Right kidney (tissue), 9 donors: Measurements from ENCODE around the gene AWAT1.
"Not testable (repeated sequence)": the region's sequence is repeated elsewhere in the genome, so short reads cannot be mapped to it uniquely, and the experiment has no call there.

Experiments
- DNase-seq: peaks from one replicate; pipeline ENCODE4 v3.0.0-alpha.2; 2016
- long read RNA-seq, 8 donors: transcript quantifications; one replicate each; lab custom pipeline, GENCODE V29; 2026

The AWAT1 gene
- long read RNA-seq, donor 1 = 0 reads
- long read RNA-seq, donor 2 = 0 reads
- long read RNA-seq, donor 3 = 0 reads
- long read RNA-seq, donor 4 = 0 reads
- long read RNA-seq, donor 5 = 0 reads
- long read RNA-seq, donor 6 = 0 reads
- long read RNA-seq, donor 7 = 0 reads
- long read RNA-seq, donor 8 = 0 reads

DNA sequence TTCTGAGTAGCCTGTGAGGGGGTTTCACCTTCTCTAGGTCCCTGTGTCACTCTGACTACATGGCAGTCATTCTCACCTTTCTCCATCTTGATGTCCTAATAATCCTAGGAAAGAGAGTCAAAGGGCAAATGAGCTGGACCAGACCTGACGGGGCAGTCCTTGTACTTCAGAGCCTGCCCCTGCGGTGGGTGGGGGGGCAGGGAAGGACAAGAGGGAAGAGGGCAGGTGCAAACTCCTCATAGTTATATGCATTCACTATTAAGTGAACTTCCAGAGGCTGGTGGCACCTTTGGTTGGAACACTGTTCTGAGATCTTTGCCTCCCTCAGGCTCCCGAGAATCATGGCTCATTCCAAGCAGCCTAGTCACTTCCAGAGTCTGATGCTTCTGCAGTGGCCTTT, at the start of gene AWAT1:
AWAT1 (plus strand) TSS at position 301 of the 400 bp plus-strand sequence; CDS start at position 342, 41 bp downstream.
- no peak for DNase-seq

DNA sequence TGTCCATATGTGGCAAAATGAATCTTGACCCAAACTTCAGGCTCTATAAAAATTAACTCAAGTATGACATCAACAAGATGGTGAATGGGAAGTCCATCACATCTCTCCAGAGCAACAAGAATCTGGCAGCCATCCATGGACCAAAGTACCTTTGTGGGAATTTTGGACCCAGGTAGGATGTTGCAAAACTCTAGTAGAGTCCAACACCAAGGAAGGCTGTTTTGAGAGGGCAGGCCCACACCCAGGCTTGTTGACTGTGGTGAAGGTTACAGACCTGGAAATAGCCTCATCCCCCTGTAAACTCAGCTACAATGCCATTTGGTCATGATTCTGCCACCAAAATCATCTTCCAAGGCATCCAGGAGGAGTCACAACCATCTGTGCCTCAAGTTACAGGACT, 44.2 kb upstream of the AWAT1 start:
- DNase-seq = no peak

DNA sequence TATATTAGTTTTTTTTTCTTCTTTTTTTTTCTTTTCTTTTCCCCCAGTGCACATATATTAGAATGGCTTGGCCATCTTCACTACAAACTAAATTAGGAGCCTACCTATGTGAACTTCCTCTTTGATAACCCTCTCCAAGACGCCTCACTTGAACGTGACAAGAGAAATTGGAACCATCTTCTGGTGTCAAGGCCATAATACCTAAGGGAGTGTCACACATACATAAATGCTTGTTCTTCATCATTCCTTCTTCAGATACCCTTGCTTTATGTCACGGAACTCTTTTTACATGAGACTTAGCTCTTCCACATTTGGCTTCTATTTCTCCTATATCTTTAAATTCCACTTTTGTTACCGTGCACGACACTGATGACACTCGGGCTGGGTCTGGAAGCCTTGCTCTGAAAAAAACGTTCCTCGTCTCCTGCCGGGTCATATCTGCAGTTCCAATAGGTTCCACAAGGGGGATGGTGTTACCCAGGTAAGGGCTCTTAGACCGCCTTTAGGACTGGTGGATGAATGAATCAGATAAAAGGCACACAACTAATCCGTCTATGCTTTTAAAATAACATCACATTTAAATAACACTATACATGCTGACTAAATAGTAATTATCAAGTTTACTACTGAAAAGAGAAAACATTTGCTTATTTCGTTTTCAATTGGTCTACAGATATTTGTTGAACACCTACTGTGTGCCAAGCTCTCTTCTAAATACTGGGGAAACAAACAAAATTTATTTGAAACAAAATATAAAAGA, 37.3 kb upstream of the AWAT1 start:
- DNase-seq = no peak

DNA sequence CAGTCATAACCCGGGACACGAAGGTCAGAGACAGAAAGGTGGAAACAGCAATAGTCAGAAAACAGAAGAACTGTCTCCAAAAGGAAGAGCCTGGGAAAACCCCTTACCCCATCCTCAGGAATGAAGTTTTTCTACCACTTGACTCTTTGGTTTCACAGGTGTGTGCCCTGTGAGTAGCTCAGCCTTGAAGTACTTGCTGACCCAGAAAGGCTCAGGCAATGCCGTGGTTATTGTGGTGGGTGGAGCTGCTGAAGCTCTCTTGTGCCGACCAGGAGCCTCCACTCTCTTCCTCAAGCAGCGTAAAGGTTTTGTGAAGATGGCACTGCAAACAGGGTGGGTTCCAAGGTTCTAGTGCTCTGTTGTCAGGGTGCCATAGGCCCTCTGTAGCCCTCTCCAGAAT, 32.7 kb upstream of the AWAT1 start:
- DNase-seq = no peak

DNA sequence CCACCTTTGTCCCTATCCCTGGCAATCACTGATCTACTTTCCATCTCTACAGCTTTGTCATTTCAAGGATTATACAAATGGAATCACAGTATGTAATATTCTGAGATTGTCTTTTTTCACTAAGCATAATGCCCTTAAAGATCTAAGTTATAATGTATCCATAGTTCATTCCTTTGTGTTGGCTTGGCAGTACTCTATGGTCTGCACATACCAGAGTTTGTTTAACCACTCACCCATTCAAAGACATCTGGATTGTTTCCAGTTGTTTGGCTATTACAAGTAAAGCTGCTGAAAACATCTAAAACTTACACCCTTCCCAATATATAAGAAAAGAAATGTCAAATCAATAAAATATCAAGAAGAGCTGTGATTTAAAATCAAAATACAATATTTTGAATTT, 26.0 kb upstream of the AWAT1 start:
- no peak for DNase-seq

DNA sequence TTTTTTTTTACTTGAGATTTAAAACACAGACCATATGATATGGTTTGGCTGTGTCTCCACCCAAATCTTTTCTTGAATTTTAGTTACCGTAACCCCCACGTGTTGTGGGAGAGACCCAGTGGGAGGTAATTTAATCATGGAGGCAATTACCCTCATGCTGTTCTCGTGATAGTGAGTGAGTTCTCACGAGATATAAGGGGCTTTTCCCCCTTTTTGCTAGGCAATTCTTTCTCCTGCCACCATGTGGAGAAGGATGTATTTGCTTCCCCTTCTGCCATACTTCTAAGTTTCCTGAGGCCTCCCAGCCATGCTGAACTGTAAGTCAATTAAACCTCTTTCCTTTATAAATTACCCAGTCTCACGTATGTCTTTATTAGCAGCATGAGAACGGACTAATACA, 24.9 kb upstream of the AWAT1 start:
- DNase-seq = not testable (repeated sequence)

DNA sequence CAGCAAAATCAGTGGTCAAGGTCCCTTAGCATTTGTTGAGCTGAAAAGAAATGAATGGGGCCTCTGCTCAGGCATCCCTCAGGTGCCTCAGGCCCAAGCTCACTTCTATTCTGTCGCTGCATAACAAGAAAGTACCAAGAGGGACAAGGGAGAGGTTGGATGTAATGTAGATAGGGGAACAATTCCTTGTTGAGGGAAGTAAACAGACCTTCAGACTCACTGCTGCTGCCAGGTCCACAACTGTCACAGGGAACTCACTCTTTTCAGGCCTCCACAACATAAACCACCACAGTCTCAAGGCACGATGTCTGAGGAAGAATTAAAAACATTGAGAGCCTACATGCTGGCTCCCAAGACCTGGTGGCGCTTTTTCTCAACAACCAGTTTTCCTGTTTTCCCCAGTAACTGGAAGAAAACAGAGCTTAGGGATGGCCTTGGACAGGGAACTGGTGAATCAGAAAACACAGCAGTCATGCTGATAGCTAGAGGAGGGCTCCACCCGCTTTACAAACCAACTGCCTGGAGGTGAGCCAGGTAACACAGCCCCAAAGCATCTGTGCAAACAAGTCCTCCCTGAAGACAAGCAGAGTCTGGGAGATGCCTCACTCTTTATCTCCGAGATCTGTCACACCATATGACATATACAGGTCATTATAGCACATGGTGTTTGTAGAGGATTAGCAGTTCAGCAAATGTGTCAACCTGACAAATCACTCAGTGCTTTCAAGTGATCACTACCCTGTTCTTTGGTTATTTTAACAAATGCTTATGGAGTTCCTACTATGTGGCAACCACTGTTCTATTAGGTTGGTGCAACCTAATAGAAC, 14.3 kb upstream of the AWAT1 start:
- DNase-seq = no peak

DNA sequence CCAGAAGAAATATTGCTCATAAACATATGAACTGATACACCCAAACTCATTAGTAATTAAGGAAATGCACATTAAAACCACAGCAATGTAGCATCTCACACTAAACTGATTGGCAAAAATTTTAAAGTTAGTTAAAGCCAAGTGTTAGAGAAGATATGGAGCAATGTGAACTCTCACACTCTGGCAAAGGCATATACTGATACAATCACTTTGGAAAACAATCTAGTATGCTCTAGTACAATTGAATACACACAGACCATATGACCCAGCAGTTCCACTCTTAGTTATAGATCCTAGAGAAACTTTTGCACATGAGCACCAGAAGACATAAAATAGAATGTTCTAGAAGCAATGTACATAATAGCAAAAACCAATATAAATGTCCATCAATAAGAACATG, 8.4 kb upstream of the AWAT1 start:
- no peak for DNase-seq

DNA sequence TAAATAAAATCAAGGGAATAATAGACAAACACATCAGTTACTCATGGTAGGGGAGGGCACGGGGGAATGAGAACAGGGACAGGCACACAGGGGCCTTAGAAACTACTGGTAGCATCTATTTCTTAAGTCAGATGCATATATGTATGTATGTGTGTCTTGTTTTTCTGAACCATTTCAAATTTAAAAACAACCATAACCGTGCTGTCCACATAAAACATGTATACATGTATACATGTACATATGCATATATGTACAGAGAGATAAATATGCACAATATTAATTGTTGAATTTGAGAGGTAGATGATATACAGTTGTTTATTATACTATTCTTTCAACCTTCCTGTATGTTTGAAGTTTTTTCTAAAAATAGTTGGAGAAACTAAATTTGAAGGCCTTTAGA, 7.8 kb upstream of the AWAT1 start:
- DNase-seq = no peak

DNA sequence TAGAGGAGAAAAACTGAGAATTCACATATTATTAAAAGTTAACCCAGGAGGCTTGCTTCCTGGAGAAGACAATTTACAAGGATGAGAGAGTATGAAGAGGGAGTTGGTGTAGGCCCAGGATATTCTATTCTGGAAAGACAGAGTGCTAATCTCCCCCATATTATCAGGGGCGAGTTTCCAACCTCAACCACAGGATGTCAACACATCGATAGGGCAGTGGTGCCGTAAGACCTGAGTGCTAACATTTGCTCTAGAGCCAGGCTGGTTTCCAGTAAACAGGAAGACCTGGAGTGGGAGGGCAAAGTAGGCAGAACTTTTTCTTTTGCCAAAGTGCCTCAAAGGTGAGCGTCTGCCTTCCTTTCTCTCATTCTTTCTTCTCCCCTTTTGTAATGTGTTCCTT, 2.8 kb upstream of the AWAT1 start:
- DNase-seq = no peak

DNA sequence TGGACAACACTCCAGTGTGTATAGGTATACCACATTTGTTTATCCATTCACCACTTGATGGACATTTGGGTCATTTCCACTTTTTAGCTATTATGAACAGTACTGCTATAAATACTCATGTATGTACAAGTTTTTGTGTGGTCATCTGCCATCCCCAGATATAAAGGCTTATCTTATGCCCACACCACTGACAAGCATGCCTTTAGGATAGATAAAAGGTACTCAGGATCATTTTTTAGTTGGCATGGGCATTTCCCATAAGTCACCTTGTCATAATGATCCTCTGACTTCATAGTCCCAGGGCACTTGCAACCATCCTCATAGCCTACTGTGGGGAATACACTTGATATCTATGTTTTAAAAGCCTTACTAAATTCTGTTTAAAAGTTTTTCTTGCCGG, 6.3 kb downstream of the AWAT1 start:
- no peak for DNase-seq

DNA sequence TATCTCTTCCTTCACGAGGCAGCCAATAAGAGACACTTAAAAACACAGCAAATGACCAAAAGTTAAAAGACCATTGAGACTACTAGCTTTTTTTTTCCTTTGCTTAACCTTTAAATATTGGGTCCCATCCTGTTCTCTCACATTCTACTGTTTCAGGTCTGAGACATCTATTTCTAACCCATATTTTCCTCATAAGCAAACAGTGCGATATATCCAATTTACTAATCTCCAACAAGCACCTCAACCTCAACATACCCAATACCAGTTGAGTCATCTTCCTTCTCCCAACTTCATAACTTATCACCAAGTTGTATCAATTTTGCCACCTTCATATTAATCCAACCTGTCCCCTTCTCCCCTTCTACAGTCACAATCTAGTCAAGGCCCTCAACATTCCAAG, 7.0 kb downstream of the AWAT1 start:
- no peak for DNase-seq

DNA sequence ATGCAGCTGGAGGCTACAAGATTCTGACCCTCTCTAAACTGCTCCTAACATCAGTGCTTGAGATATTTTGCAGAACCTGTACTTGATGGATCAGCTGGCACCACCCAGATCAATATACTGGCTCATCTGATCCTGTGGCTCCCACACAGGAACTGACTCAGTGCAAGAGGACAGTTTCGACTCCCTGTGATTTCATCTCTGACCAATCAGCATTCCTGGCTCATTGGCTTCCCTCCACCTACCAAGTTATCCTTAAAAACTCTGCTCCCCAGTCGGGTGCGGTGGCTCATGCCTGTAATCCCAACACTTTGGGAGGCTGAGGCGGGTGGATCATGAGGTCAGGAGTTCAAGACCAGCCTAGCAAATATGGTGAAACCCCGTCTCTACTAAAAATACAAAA, 9.1 kb downstream of the AWAT1 start:
- not testable (repeated sequence) for DNase-seq

DNA sequence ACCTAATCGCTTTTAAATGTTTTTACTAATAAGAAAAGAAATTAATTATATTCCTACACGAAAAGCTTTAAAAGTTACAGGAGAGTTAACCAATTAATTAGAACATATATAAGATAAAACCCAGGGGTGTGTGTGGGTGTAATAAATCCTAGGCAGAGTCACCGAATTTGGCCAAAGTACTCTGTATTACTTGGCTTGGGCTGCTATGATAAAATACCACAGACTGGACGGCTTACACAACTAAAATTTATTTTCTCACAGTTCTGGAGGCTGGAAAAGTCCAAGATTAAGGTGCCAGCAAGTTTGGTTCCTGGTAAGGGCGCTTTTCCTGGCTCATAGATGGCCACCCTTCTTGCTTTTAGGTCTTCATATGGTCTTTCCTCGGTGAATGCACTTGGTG, 10.4 kb downstream of the AWAT1 start:
- no peak for DNase-seq

DNA sequence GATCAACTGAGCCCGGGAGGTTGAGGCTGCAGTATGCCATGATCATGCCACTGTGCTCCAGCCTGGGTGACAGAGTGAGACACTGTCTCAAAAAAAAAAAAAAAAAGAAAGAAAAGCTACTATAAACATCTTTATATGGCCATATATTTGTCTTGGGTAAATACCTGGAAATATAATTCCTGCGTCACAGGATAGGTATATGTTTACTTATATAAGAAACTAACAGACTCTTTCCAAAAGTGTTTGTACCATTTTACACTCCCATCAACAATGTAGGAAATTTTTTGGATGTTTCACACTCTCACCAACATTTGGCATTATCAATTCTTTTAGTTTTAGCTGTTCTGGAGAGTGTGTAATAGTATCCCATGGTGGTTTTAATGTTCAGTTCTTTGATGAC, 12.8 kb downstream of the AWAT1 start:
- no peak for DNase-seq

DNA sequence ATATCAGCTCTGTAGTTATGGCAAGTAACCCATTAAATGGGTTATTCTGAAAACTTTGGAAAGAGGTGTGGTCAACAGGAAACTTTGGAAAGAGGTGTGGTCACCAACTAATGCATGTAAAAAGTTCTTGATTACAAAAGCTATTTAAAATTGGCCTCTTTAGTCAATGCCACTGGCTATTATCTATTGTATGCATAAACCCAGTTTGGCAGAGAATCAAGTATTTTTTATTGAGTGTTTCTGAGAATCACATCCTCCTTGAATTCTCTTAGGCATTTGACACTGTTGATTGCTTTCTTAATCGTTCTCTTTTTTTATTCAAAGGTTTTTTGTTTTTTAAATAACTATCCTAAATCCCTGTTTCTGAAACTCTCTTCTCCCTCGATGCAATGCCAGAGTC, 18.0 kb downstream of the AWAT1 start:
- no peak for DNase-seq

DNA sequence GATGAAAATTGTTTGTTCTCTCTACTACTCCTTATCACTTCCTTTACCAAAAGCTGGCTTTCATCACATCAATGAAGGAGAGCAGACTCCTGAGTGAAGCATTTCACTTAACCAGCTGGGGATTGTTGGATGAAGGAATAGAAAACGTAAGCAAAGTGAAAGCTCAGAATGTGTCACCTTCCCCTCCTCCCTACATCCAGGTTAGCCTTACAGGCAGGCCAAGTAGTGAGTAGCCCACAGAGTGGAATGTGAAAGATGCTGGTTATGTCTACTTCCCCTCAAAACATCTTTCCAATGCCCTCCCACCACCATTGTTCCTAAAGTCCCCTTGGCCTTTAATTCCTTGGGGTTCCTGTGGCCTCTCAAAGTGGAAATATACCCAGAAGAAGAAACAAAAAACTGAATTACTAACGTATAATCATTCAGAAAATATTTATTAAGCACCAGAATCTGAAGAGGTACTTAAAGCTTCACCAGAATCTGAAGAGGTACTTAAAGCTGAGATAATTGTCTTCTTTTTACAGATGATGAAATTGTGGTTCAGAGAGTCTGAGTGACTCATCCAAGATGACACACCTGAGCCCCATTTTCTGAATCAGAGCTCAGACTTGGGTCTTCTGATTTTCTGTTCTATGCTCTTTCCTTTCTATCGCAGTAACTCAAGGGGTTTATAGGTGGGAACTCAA, 19.1 kb downstream of the AWAT1 start:
- no peak for DNase-seq

DNA sequence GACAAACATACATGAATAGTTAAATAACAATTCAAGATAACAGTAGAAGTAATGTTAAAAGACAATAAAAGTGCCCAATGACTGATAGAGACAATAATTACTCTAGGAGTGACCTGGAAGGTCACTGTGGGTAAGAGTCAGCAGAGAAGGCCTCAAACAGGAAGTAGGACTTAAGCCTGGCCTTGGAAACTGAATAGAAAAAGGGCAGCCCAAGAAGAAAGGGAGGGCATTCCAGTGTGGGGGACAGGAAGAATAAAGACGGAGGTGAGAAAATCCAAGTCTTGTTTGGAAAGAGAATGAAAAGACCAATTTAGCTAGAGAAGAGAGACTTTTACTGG, 19.6 kb downstream of the AWAT1 start:
- DNase-seq = no peak

DNA sequence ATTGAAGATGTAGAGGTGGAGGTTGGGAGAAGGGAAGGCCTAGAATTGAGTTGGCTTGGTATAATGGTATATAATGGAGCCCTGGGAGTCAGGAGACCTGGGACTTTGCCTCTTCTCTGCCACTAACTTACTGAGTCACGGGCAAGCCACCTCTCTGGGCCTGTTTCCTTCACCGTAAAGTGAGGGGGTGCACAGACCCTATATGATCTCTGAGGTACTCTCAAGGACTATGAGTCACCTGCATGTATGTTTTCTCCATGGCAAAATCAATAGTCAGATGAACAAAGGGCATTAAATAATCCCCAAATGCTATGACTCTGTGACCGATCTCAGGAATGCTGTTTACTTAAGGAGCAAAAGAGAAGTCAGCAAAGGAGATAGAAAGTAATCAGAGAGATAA, 20.5 kb downstream of the AWAT1 start:
- DNase-seq = no peak

DNA sequence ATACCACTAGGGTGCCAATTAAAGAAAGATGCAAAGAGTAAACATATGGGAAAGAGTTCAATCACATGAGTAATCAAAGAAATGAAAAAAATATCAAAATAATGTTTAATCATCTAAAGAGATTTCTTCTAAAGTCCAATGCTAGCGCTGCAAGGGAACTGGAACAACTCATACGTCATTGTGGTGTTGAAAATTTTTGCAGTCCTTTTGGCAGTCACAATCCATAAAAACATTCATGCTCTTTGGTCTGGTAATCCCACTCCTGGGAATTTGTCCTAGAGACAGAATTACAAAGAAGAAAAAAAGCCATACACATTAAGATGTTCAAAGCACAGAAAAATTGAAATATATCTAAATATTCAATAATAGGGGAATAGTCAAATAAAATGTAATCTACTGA, 21.0 kb downstream of the AWAT1 start:
- no peak for DNase-seq

DNA sequence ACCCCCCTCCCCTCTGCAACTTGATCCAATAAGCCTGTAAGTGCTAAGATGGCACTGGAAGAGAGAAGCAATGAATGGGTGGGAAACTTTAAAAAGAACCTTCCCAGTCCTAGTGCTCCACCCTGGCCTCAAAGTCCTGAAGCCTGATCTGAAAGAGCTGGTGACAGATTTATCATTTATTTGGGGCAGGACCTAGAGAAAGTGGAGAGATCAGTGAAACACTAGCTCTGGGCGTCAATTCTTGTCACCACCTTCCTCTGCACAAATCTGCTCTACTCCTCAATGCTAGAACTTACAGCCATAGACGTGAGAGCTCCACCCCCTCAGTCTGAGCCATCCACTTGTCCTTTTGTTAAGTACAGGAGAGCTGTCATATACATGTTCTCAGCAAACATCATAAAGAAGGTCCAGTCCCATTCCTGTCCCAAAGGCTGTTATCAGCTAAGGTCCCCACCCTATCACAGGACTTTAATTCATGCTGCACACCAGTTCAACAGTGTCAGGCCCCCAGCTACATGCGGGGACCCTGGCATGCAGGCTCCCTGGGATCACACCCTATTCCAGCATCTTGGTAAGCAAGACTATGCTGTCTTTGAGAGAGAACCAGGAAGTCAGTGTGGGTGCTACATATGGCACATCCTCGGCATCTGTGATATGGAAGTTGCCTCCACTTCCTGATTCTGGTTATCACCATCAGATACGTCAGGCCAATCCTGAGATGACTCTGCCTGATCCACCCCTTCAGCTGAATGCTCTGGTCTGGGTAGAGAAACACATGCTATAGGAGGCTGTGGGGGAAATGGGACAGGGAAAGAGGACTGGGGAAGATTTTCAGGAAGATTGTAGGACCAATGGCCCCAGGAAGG, 23.2 kb downstream of the AWAT1 start:
- no peak for DNase-seq

DNA sequence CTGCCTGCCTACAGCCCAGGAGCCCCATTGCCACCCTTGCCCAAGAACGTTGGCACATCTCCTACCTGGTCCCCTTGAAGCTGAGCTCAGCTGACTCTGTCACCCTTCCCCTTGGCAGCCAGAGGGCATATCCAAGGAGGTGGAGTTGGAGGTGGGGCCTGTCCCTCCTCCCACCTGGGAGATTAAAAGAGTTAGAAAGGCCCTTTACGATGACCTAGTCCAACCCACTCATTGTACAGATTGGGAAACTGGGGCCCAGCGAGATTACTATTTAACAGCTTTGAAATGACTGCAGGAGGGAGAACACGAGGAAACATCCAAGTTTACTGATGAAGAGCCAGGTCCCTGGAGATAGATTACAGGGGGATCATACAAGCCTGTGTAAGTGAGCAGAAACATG, 25.6 kb downstream of the AWAT1 start, which contains the start of gene P2RY4:
P2RY4 (minus strand) TSS at position 101 of the 400 bp plus-strand sequence. CDS start 580 bp downstream, outside the sequence.
- no peak for DNase-seq
